Aorta (tissue), 5 donors: ENCODE results near the gene P2RY12. TPM values are rescaled to one million over a fixed set of nuclear protein-coding genes. Genes with fewer than 3 reads are reported as not detected.
A peak's percentile ranks its signal among the peaks of the same experiment; 100 is the strongest.

ENCODE experiments used
- ATAC-seq: fragments of 200-7000 bp; cut with Tn5 transposase; one replicate; pipeline ENCODE4 v1.9.1; 2022; ENCODE audit warnings: moderate library complexity; ENCODE audit not compliant: low FRiP score
- DNase-seq, 2 donors: peaks; one replicate each; pipeline ENCODE4 v3.0.0-alpha.2; 2020
- H3K27ac ChIP-seq, 2 donors: one replicate each; pipeline ENCODE4 v1.5.1; 2013; ENCODE audit warnings: low read length in 2 of 2, mild to moderate bottlenecking in 2 of 2, moderate library complexity in 2 of 2, control low read depth in 1 of 2, inconsistent platforms in 1 of 2, low read depth in 1 of 2
- H3K27me3 ChIP-seq, 2 donors: one replicate each; pipeline ENCODE4 v1.6.1; 2013; ENCODE audit warnings: control low read depth in 1 of 2, low read length in 1 of 2, mild to moderate bottlenecking in 1 of 2, moderate library complexity in 1 of 2; ENCODE audit not compliant: insufficient read depth in 2 of 2, control insufficient read depth in 1 of 2
- H3K36me3 ChIP-seq, 2 donors: one replicate each; pipeline ENCODE4 v1.6.1; 2013; ENCODE audit warnings: control low read depth in 1 of 2, low read length in 1 of 2, mild to moderate bottlenecking in 1 of 2; ENCODE audit not compliant: insufficient read depth in 2 of 2, control insufficient read depth in 1 of 2
- H3K4me1 ChIP-seq, 2 donors: one replicate each; pipeline ENCODE4 v1.6.1; 2013; ENCODE audit warnings: low read length in 2 of 2, control low read depth in 1 of 2, mild to moderate bottlenecking in 1 of 2, moderate library complexity in 1 of 2; ENCODE audit not compliant: insufficient read depth in 2 of 2, control insufficient read depth in 1 of 2
- H3K4me3 ChIP-seq, 2 donors: one replicate each; pipeline ENCODE4 v1.5.1; 2013; ENCODE audit warnings: low read length in 2 of 2, control low read depth in 1 of 2, mild to moderate bottlenecking in 1 of 2
- H3K9me3 ChIP-seq: one replicate; pipeline ENCODE4 v1.6.1; 2013; ENCODE audit warnings: mild to moderate bottlenecking, low read length; ENCODE audit not compliant: control insufficient read depth
- WGBS, 2 donors: extraction: QIAGEN DNeasy Blood & Tissue Kit; methylation state at CpG; one replicate each; pipeline ENCODE4 v1.1.7; 2013; 5-methylcytosine and 5-hydroxymethylcytosine counted together
- intact Hi-C, 2 donors: fragments of 100-400 bp; cut with DNase I; formaldehyde crosslinking; loops; one replicate each; pipeline versions ENCODE4 v1.14.2 to v1.15.0; 2022
- long read RNA-seq, 2 donors: library from polyadenylated mRNA; unstranded; transcript quantifications; one replicate each; pipeline ENCODE4 v2.0.0, GENCODE V29; 2020 to 2021
- polyA plus RNA-seq, 2 donors: library from polyadenylated mRNA; stranded (reverse); fragments of 200-250 nt; gene quantifications; one replicate each; pipeline ENCODE4 v1.2.3, GENCODE V29; 2013
- total RNA-seq, 2 donors: library from RNA; stranded (reverse); fragmentation: NEBNext Ultra II Directional; extraction: Animal tissue kit (Norgen Biotek cat#: 25700); gene quantifications; one replicate each; pipeline ENCODE4 v1.2.1, GENCODE V29; 2021
- donor health status: healthy with polysubstance abuse.
- donor health status: Bipolar disorder and iron deficiency.
- donor health status: DM: no; HTN: no; CAD: no.
- donor health status: DM: no; HTN: no; CAD: no.
- donor health status: DM: yes; HTN: yes; CAD: no.

The P2RY12 gene
- total RNA-seq (1 to 10 TPM; 1.9 to 3.6 TPM), polyA plus RNA-seq (1 to 10 TPM in 1 of 2 donors, under 1 TPM in 1; 0.87 to 5.1 TPM)
- long read RNA-seq, donor 1, partial matches to known transcripts, result 0 of 2 reads
- long read RNA-seq, donor 1, other reads (novel, unspliced or antisense), result 1 of 2 reads
- long read RNA-seq, donor 2, partial matches to known transcripts, result 0 of 1 reads
- long read RNA-seq, donor 2, other reads (novel, unspliced or antisense), result 1 of 1 reads

GRCh38 chr3:151384741-151385174 is at the start of gene P2RY12:
P2RY12 (minus strand) TSS chr3:151384753; CDS start chr3:151338845, 45,908 bp downstream.
- H3K4me3 ChIP-seq, result no peak within 1 kb of the TSS
- intact Hi-C loops, result no loop called here
- no peaks in the 10 kb centered on the region for H3K4me1 ChIP-seq
- no peaks in the 10 kb centered on the region for H3K9me3 ChIP-seq
- ATAC-seq (peak; percentile 43), DNase-seq (no peak)
- H3K36me3 ChIP-seq, result no peaks in the 10 kb centered on the region
- no peak within 1 kb of the TSS for H3K27ac ChIP-seq
- WGBS, 2 donors, result 92 to 94% methylated on average over 4 of the region's 4 CpGs
- H3K27me3 ChIP-seq, result no peaks in the 10 kb centered on the region

- WGBS, 2 donors, result 89 to 97% methylated on average over 7 of the region's 7 CpGs
- DNase-seq (no peak), ATAC-seq (no peak)
- no peaks in the 10 kb centered on the region for H3K36me3 ChIP-seq
- H3K9me3 ChIP-seq, result peaks cover 2% of the 10 kb centered on the region
- H3K4me3 ChIP-seq, result no peak overlapping the region
- intact Hi-C loops, result no loop called here
- H3K4me1 ChIP-seq, result no peaks in the 10 kb centered on the region
- no peak overlapping the region for H3K27ac ChIP-seq
- no peaks in the 10 kb centered on the region for H3K27me3 ChIP-seq
Observed at GRCh38 chr3:151432616-151433372, 48.2 kb upstream of the P2RY12 start.

- Histone ChIP-seq H3K4me1 (no peaks in the 10 kb centered on the region), H3K4me3 (no peak overlapping the region), H3K27me3 (no peaks in the 10 kb centered on the region), H3K27ac (no peak overlapping the region), H3K36me3 (no peaks in the 10 kb centered on the region), H3K9me3 (peaks cover 2% of the 10 kb centered on the region)
- DNase-seq (no peak), ATAC-seq (no peak)
- 95 to 100% methylated on average over 3 of the region's 3 CpGs for WGBS, 2 donors
- intact Hi-C loops, result no loop called here
Observed at GRCh38 chr3:151431940-151432339, 47.4 kb upstream of the P2RY12 start.

GRCh38 chr3:151430821-151431484 is 46.4 kb upstream of the P2RY12 start:
- Histone ChIP-seq H3K4me3 (no peak overlapping the region), H3K36me3 (no peaks in the 10 kb centered on the region), H3K4me1 (no peaks in the 10 kb centered on the region), H3K9me3 (peaks cover 2% of the 10 kb centered on the region), H3K27ac (no peak overlapping the region), H3K27me3 (no peaks in the 10 kb centered on the region)
- 92 to 94% methylated on average over 5 of the region's 5 CpGs for WGBS, 2 donors
- intact Hi-C loops, result no loop called here
- ATAC-seq (no peak), DNase-seq (no peak)

GRCh38 chr3:151428386-151428785 is 43.8 kb upstream of the P2RY12 start:
- H3K27ac ChIP-seq, result no peak overlapping the region
- DNase-seq (no peak), ATAC-seq (no peak)
- no peak overlapping the region for H3K4me3 ChIP-seq
- WGBS, 2 donors, result 88 to 94% methylated on average over 2 of the region's 2 CpGs
- no peaks in the 10 kb centered on the region for H3K27me3 ChIP-seq
- no peaks in the 10 kb centered on the region for H3K36me3 ChIP-seq
- H3K9me3 ChIP-seq, result peaks cover 2% of the 10 kb centered on the region
- intact Hi-C loops, result no loop called here
- H3K4me1 ChIP-seq, result no peaks in the 10 kb centered on the region

GRCh38 chr3:151426341-151426657 is 41.7 kb upstream of the P2RY12 start:
- no peaks in the 10 kb centered on the region for H3K27me3 ChIP-seq
- no peaks in the 10 kb centered on the region for H3K36me3 ChIP-seq
- DNase-seq, result no peak
- peaks cover 2% of the 10 kb centered on the region for H3K9me3 ChIP-seq
- no peak overlapping the region for H3K4me3 ChIP-seq
- intact Hi-C loops, result no loop called here
- no peak overlapping the region for H3K27ac ChIP-seq
- ATAC-seq, result no peak
- no peaks in the 10 kb centered on the region for H3K4me1 ChIP-seq

GRCh38 chr3:151425627-151426340 is 41.2 kb upstream of the P2RY12 start:
- ATAC-seq (no peak), DNase-seq (no peak)
- H3K4me3 ChIP-seq, result no peak overlapping the region
- H3K9me3 ChIP-seq, result peaks cover 2% of the 10 kb centered on the region
- H3K36me3 ChIP-seq, result no peaks in the 10 kb centered on the region
- H3K27me3 ChIP-seq, result no peaks in the 10 kb centered on the region
- WGBS, 2 donors, result 80 to 83% methylated on average over 4 of the region's 4 CpGs
- no peaks in the 10 kb centered on the region for H3K4me1 ChIP-seq
- intact Hi-C loops, result no loop called here
- H3K27ac ChIP-seq, result no peak overlapping the region

GRCh38 chr3:151423091-151423490 is 38.5 kb upstream of the P2RY12 start:
- H3K27ac ChIP-seq, result no peak overlapping the region
- ATAC-seq (no peak), DNase-seq (no peak)
- H3K27me3 ChIP-seq, result no peaks in the 10 kb centered on the region
- no peaks in the 10 kb centered on the region for H3K9me3 ChIP-seq
- WGBS, 2 donors, result 86 to 91% methylated on average over 5 of the region's 5 CpGs
- no peaks in the 10 kb centered on the region for H3K4me1 ChIP-seq
- H3K36me3 ChIP-seq, result no peaks in the 10 kb centered on the region
- H3K4me3 ChIP-seq, result no peak overlapping the region
- intact Hi-C loops, result no loop called here
